NCI-H2029 (cell line): ENCODE measurements around the gene NOLC1.

Experiments
- DNase-seq: peaks from one replicate; lab custom pipeline; 2025; lab: John Stamatoyannopoulos, UW

NOLC1 gene

DNA sequence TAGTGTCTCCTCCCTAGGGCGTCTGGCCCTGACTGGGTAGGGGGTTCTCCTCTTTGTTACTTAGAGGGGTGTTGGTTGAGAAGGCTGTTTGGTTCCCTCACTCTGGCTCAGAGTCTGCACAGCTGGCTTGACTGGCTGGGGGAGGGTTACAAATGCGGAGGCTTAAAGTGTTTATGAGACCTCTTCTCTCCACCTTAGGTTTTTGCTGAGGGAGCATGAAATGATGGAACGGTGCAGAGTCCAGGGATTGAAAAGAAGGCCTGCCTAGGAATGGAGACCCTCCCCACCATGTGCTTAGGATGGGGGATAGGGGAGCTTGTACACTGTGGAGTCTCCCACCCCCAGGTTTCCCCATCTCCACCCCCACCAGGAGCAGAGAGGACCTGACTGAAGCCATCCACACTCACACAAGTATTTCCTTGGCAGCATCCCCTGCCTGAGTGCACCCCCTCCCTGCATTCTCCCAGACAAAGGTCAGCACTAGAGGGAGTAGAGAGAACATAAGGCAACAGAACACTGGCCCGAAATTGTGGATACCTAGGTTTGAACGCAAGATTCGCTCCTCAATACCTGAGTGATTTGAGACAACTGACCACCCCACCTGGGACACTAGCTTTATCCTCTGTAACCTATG is 30.3 kb upstream of the NOLC1 start:
- DNase-seq = no peak

DNA sequence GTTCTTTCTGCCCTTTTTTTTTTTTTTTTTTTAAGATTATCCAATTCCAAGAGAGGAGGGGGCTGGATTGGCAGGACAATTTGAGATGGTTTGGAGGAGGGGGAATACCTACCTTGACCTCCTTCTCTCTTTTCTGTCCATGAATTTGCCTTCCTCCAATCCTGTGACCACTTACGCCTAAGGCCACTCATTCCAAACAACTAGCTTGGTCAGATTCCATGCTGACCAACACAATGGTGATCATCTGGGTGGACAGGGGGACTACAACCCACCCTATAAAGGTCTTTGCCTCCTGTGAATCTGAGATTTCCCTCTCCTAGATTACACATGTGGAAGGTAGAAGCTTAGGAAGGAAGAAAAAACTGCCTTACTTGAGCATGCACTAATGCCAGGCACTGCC is 29.7 kb upstream of the NOLC1 start:
- no peak for DNase-seq

DNA sequence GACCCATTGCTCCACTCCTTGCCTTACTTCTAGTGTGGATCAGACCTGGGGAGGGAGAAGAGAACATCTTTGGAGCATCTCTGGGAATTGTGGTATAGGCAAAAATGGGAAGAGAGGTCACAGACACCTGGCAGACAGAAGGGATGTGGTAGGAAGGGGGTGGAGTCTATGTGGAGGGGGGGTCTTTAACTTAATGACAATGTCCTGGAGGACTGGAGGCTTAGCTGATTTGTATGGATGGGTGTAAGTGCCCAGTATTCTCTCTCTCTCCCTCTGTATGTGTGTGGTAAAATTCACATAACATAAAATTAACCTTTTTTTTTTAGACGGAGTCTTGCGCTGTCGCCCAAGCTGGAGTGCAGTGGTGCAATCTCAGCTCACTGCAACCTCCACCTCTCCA is 29.0 kb upstream of the NOLC1 start:
- DNase-seq = no peak

DNA sequence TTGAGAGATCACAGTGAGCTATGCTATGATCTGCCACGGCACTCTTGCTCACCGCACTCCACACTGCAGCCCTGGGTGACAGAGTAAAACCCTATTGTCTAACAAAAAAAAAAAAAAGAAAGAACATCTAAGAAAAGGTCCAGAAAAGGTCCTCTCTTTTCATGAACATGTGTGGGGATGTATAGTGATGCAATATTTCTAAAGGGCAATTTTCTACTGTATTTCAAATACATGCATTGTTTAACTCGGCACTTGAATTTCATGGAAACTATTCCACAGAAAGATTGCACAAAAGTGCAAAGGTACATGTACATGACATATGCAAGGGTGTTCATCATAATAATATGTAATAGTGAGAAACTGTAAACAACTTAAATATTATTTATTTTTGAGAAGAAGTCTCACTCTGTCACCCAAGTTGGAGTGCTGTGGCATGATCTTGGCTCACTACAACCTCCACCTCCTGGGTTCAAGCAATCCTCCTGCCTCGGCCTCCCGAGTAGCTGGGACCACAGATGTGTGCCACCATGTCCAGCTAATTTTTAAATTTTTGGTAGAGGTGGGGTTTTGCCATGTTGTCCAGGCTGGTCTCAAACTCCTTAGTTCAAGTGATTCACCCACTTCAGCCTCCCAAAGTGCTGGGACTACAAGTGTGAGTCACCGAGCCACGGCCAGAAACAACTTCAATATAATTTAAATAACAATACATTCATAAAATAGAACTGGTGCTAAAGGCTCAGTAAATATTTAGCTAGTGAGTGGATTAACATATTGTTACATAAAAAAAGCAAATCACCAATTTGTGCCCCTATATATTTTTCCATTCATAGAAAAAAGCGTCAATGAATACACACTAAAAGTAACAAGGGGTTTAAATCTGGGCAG is 20.7 kb upstream of the NOLC1 start:
- DNase-seq = no peak

DNA sequence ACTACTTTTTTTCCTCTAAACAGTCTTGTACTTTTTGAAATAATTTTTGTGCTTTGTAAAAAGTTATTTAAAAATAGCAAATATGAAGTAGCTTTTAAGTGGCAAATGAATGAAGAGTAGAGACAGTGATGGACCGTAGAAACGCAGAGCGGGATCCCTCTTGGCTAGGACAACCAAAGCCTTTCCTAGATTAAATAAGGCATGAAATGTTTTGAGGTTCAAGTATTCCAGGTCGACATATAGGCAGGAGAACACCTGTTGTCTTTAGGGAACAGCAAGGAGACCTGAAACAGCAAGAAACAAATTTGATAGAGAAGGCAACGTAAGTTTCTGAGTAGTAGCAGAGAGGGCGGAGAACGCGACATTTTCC is 20.0 kb upstream of the NOLC1 start:
- no peak for DNase-seq

DNA sequence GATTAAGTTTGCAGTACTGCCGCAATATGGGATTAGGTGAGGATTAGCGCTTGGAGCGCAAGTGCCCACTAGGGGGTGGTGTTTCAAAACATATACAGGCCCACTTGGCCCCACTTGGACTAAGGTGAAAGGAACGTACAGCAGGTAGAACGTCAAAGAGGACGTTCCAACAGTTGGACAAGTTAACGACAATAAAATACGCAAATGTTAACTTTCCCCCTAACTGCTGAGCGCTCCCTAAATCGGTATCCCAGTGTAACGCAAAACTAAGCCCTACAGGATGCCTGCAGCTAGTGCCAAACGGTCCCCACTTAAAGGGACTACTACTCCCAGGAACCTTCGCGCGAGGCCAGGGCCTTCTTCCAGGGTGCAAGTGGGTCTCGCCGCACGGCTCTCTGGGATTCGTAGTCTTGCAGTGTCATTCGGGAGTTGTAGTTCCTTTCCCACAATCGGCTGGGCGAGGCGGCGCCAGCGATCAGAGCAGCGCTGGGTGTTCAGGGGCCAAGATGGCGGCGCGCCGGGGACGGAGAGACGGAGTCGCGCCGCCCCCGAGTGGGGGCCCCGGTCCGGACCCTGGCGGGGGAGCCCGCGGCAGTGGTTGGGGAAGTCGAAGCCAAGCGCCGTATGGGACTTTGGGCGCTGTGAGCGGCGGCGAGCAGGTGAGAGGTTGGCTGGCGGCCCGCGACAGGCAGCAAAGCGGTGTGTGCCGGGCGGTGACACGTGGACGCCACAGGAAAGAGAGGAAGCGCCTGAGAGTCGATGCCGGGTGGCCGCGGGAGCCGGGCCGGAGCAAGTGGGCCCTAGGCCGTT is 19.4 kb upstream of the NOLC1 start, which contains the start of gene PPRC1:
PPRC1 (plus strand) TSS at position 478 of the 810 bp plus-strand sequence; CDS start at position 507, 29 bp downstream.
- DNase-seq = peak; percentile 88

DNA sequence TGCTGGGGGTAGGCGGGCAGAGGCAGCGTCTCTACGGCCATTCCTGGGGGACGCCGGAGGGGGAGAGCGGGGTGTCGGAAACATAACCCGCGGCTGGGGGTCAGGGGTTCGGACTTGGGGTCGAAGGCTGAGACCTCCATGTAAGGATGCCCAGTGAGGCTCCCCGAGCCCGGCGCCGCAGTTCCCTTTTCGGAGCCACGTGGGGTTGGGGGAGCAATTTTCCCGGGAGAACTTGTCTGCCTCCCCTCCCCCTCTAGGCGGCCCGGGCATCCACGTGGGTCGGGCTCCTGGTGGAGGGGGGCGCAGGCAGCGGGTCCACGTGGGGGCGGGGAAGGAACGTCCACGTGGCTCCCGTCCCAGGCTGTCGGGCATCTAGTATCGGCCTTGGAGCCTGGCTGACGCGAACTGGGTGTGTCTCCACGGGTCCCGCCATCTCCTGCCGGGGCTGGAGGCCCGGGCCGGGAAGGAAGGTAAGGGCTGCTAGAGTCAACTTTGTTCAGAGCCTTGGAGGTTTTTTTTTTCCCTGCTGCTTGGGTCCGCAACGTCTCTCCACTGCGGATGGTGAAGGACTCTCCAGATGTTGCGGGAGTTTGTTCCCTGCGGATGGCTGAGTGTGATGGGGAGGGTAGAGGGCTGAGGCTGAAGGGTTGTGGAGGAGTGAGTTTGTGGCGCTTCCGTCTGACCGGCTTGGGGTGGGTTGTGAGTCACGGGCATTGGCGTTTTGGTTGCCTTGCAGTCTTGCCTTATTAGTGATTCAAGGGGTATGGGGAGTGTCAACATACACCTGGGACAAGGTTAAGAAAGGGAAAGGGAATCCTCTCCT is 18.6 kb upstream of the NOLC1 start:
- peak; percentile 8 for DNase-seq

DNA sequence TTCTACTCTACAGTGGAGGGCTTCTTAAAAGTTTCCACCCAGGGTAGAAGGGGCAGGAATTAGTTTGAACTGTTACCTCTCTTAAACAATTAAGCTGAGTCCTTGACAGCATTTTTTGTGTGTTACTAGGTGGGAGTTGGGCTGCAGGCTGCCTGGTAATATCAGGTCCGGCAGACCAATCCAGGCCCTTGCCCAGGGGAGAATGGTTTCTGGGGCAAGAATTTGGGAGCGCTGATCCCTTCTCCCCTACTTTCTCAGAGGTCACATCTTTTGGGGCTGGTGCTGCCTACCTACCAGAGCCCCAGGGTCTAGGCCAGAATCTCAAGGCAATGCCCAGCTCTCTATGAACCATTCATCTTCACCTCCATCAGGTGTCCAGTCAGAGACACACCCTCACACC is 17.8 kb upstream of the NOLC1 start:
- DNase-seq = no peak

DNA sequence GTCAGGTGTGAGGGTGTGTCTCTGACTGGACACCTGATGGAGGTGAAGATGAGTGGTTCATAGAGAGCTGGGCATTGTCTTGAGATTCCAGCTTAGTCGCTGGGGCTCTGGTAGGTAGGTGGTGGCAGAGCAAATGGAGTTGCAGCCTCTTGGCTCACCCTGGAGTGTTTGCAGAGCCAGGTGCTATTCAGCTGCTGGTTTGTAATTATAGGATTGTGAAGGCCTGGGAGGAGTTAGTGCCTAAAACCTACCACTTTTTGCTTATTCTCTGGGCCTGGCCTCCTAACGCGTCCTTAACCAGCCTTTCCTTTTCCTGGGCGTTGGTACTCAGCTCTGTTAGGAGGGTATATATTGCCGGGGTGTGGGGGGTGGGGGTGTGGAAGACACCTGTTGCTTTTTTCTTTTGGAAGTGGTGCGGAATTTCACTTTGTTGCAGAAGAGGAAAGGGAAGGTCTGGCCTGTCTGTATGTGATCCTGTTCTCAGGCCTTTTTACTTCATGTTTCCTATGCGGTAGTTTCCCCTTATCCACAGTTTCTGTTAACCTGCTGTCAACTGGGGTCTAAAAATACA is 16.1 kb upstream of the NOLC1 start:
- peak; percentile 33 for DNase-seq

DNA sequence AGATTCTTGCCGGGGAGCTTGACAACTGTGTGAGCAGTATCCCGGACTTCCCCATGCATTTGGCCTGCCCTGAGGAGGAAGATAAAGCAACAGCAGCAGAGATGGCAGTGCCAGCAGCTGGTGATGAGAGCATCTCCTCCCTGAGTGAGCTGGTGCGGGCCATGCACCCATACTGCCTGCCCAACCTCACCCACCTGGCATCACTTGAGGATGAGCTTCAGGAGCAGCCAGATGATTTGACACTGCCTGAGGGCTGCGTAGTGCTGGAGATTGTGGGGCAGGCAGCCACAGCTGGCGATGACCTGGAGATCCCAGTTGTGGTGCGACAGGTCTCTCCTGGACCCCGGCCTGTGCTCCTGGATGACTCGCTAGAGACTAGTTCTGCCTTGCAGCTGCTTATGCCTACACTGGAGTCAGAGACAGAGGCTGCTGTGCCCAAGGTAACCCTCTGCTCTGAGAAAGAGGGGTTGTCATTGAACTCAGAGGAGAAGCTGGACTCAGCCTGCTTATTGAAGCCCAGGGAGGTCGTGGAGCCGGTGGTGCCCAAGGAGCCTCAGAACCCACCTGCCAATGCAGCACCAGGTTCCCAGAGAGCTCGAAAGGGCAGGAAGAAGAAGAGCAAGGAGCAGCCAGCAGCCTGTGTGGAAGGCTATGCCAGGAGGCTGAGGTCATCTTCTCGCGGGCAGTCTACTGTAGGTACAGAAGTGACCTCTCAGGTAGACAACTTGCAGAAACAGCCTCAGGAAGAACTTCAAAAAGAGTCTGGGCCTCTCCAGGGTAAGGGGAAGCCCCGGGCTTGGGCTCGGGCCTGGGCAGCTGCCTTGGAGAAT is 12.7 kb upstream of the NOLC1 start:
- no peak for DNase-seq

DNA sequence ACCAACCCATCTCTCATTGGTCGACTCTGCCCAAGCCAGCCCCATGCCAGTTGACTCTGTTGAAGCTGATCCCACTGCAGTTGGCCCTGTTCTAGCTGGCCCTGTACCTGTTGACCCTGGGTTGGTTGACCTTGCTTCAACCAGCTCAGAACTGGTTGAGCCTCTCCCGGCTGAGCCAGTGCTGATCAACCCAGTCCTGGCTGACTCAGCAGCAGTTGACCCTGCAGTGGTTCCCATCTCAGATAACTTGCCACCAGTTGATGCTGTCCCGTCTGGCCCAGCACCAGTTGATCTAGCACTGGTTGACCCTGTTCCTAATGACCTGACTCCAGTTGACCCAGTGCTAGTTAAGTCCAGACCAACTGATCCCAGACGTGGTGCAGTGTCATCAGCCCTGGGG is 12.0 kb upstream of the NOLC1 start:
- no peak for DNase-seq

DNA sequence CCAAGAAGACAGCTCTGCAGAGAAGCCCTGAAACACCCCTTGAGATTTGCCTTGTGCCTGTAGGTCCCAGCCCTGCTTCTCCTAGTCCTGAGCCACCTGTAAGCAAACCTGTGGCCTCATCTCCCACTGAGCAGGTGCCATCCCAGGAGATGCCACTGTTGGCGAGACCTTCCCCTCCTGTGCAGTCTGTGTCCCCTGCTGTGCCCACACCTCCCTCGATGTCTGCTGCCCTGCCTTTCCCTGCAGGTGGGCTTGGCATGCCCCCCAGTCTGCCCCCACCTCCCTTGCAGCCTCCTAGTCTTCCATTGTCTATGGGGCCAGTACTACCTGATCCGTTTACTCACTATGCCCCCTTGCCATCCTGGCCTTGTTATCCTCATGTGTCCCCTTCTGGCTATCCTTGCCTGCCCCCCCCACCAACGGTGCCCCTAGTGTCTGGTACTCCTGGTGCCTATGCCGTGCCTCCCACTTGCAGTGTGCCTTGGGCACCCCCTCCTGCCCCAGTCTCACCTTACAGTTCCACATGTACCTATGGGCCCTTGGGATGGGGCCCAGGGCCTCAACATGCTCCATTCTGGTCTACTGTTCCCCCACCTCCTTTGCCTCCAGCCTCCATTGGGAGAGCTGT is 11.2 kb upstream of the NOLC1 start:
- no peak for DNase-seq

DNA sequence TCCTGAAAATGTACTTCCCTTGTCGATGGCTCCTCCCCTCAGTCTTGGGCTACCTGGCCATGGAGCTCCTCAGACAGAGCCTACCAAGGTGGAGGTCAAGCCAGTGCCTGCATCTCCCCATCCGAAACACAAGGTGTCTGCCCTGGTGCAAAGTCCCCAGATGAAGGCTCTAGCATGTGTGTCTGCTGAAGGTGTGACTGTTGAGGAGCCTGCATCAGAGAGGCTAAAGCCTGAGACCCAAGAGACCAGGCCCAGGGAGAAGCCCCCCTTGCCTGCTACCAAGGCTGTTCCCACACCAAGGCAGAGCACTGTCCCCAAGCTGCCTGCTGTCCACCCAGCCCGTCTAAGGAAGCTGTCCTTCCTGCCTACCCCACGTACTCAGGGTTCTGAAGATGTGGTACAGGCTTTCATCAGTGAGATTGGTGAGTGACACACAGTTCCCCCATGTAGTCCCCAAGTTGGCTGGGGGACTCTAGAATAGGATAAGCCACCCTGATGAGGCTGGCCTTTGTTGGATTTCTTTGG is 10.5 kb upstream of the NOLC1 start:
- DNase-seq = no peak

DNA sequence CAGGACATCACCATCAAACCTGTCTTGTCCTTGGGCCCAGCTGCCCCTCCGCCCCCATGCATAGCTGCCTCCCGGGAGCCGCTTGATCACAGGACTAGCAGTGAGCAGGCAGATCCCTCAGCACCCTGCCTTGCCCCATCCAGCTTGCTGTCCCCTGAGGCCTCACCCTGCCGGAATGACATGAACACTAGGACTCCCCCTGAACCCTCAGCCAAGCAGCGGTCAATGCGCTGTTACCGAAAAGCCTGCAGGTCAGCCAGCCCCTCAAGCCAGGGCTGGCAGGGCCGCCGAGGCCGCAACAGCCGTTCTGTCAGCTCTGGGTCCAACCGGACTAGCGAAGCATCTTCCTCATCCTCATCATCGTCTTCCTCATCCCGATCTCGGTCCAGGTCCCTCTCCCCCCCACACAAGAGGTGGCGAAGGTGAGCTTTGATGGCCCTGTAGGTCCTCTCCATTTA is 5.2 kb upstream of the NOLC1 start:
- DNase-seq = no peak

DNA sequence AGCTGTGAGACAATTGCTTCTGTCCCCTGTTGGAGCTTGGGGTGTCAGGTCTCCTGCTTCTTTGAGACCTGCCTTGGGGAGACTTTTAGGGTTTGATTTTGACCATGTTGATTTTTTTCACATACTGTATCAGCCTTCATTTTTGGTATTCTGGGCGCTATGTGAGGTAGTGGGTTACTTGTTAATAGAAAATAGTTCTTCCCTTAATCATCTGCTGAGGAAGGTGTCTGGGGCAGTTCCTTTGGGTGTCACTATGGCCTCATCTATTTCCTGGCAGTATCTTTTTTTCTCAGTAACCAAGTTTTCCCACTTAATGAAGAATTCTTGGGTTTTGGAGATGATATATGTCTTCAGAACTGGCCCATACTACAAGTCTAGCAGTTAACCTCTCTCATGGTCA is 4.6 kb upstream of the NOLC1 start:
- no peak for DNase-seq

DNA sequence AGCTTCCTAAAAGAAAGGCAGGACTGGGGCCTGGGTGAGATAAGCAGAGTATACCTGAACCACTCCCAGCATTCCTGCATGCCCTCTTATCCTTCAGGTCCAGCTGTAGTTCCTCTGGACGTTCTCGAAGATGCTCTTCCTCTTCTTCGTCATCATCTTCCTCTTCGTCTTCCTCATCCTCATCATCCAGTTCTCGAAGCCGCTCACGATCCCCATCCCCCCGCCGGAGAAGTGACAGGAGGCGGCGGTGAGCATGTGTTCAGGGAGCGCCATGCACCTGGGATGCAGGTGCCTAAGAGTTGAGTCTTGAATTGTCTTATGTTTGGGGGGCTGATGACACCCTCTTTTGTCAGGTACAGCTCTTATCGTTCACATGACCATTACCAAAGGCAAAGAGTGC is 3.9 kb upstream of the NOLC1 start:
- DNase-seq = no peak

DNA sequence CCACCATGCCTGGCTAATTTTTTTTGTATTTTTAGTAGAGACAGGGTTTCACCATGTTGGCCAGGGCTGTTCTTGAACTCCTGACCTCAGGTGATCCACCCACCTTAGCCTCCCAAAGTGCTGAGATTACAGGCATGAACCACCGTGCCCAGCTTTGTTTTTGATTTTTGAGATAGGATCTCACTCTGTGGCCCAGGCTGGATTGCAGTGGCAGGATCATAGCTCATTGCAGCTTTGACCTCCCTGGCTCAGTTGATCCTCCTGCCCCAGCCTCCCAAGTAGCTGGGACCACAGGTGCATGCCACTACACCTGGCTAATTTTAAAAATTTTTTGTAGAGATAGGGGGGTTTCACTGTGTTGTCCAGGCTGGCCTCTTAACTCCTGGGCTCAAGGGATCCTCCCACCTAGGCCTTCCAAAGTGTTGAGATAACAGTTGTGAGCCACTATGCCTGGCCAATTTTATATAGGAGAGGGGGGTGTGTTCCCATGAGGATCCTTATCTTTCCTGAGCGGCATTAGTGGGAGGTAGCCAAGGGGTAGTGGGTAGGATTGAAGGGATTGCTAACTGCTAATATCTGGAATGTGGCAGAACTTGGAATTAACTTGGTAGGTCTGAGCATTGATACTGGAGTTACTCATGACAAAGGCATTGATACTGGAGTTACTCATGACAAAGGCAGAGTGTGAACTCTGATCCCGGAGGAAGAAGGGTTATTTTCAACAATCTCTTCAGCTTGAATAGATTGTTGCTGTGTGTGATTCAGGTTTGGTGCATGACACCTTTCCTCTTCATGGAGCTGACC is 1.0 kb upstream of the NOLC1 start:
- no peak for DNase-seq

DNA sequence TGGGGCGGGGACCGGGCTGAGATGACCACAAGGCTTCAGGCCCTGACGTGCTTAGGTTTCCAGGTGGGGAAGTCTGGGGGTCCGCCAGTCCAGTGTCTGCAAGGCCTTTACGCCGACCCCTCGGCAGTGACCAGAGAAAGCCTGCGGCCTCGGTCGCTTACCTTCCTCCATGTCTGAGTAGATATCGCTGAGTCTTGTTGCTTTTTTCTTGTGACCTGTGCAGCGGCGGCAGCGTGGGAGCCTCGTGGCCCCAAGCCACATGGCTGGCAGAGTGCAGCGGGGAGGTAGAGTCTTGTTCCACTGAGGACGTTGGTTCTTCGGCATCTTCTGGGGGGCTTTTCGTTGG is 329 bp downstream of the NOLC1 start:
- no peak for DNase-seq

DNA sequence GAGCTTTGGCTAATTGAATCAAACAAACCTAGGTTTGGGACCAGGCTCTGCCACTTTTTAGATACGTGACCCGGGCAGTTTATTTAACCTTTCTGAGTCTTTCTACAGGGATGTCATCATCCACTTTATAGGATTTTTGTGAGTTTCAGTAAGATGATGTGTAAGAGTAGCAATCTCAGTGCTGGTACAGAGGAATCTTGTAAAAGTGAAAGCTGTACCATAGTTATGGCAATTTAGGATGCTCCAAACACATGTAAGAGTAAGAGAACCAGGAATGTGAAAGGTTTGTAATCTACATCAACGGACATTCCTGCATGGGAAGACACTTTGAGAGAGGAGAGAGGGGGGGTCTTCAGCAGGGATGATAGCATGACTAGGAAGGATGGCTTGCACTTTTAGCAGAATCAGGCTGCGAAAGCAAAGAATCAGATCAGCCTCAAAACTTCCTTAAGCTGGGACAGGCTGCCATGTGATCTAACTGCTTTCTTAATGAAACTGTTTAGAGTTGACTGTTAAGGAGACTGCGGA is 968 bp downstream of the NOLC1 start:
- no peak for DNase-seq
